ENCODE data around the gene RPS6KA4.

The RPS6KA4 gene

GRCh38 chr11:64358536-64358906, 441 bp upstream of the RPS6KA4 start:
- POLR2A ChIA-PET, result interaction anchor here (1.0 to 7.1 kb wide), 2 partner anchors 18 to 41 kb away, joined by 5 to 70 read pairs; partner anchors contain the start of genes PRDX5 and TRMT112
- DNase-seq (ENCODE audit: extremely low spot score), result no peak
- CTCF ChIA-PET, result no interaction called here
- no peak for TF ChIP-seq SP1 (IDR thresholded peaks at IDR 0.05)
- no peak for TF ChIP-seq ELF4 (IDR thresholded peaks at IDR 0.05)
- no peak for TF ChIP-seq FOXM1 (IDR thresholded peaks at IDR 0.05; ENCODE audit: borderline replicate concordance)
- no peak for TF ChIP-seq ZNF384 (IDR thresholded peaks at IDR 0.05)
- no peak for TF ChIP-seq CTBP1 (IDR thresholded peaks at IDR 0.05; ENCODE audit: borderline replicate concordance)
- no peak for TF ChIP-seq BHLHE40 (IDR thresholded peaks at IDR 0.05; ENCODE audit: borderline replicate concordance)

- ChIA-PET POLR2A (interaction anchor here (1.1 to 2.2 kb wide), 2 partner anchors 42 to 90 kb away, joined by 3 to 11 read pairs; partner anchors contain the start of genes PRDX5 and TRMT112), CTCF (interaction anchor here (0.5 kb wide), 1 partner anchor 816 kb away, joined by 4 read pairs; no protein-coding TSS in a partner anchor)
- DNase-seq (ENCODE audit: extremely low spot score), result no peak
- TF ChIP-seq ZNF384 (IDR thresholded peaks at IDR 0.05), result no peak
- no peak for TF ChIP-seq NFRKB (IDR thresholded peaks at IDR 0.05)
- TF ChIP-seq TARDBP (IDR thresholded peaks at IDR 0.05), result no peak
- no peak for TF ChIP-seq SUZ12 (IDR thresholded peaks at IDR 0.05)
- TF ChIP-seq HDGF (IDR thresholded peaks at IDR 0.05; ENCODE audit: borderline replicate concordance), result no peak
- no peak for TF ChIP-seq FOXM1 (IDR thresholded peaks at IDR 0.05; ENCODE audit: borderline replicate concordance)
- no peak for TF ChIP-seq L3MBTL2 (conservative IDR thresholded peaks at IDR 0.05)
- no peak for TF ChIP-seq PKNOX1 (IDR thresholded peaks at IDR 0.05)
- no peak for TF ChIP-seq ARNT (IDR thresholded peaks at IDR 0.05)
- TF ChIP-seq FOXA1 (IDR thresholded peaks at IDR 0.05), result no peak
- no peak for TF ChIP-seq FOXK2 (IDR thresholded peaks at IDR 0.05)
- no peak for TF ChIP-seq BHLHE40 (IDR thresholded peaks at IDR 0.05; ENCODE audit: borderline replicate concordance)
These were observed 917 bp downstream of the RPS6KA4 start for GRCh38 chr11:64359712-64360445.

- CTCF ChIA-PET, result no interaction called here
- POLR2A ChIA-PET, result interaction anchor here (2.2 kb wide), 1 partner anchor 43 kb away, joined by 11 read pairs; the partner anchor contains the start of genes PRDX5 and TRMT112
- no peak for DNase-seq (ENCODE audit: extremely low spot score)
- TF ChIP-seq LEF1 (IDR thresholded peaks at IDR 0.05; ENCODE audit: borderline replicate concordance), result no peak
- no peak for TF ChIP-seq FOXM1 (IDR thresholded peaks at IDR 0.05; ENCODE audit: borderline replicate concordance)
- TF ChIP-seq BHLHE40 (IDR thresholded peaks at IDR 0.05; ENCODE audit: borderline replicate concordance), result no peak
- no peak for TF ChIP-seq FOXK2 (IDR thresholded peaks at IDR 0.05)
- no peak for TF ChIP-seq PKNOX1 (IDR thresholded peaks at IDR 0.05)
- TF ChIP-seq TARDBP (IDR thresholded peaks at IDR 0.05), result no peak
These were observed 1.5 kb downstream of the RPS6KA4 start for GRCh38 chr11:64360448-64360921.

GRCh38 chr11:64361659-64362058, 2.7 kb downstream of the RPS6KA4 start:
- ChIA-PET POLR2A (no interaction called here), CTCF (interaction anchor here (0.6 kb wide), 1 partner anchor 11 kb away, joined by 3 read pairs; no protein-coding TSS in a partner anchor)
- no peak for DNase-seq (ENCODE audit: extremely low spot score)
- TF ChIP-seq HDGF (IDR thresholded peaks at IDR 0.05; ENCODE audit: borderline replicate concordance) (no peak), FOXA1 (IDR thresholded peaks at IDR 0.05) (no peak), SUZ12 (IDR thresholded peaks at IDR 0.05) (no peak), SP1 (IDR thresholded peaks at IDR 0.05) (no peak)

GRCh38 chr11:64362339-64362738, 3.4 kb downstream of the RPS6KA4 start:
- no peak for DNase-seq (ENCODE audit: extremely low spot score)
- CTCF ChIA-PET, result interaction anchor here (0.6 kb wide), 1 partner anchor 10 kb away, joined by 3 read pairs; no protein-coding TSS in a partner anchor
- POLR2A ChIA-PET, result no interaction called here
- TF ChIP-seq NFRKB (IDR thresholded peaks at IDR 0.05), result no peak
- no peak for TF ChIP-seq SUZ12 (IDR thresholded peaks at IDR 0.05)
- no peak for TF ChIP-seq TARDBP (IDR thresholded peaks at IDR 0.05)
- no peak for TF ChIP-seq HDGF (IDR thresholded peaks at IDR 0.05; ENCODE audit: borderline replicate concordance)

- ChIA-PET POLR2A (no interaction called here), CTCF (interaction anchor here (1.1 kb wide), 1 partner anchor 10 kb away, joined by 4 read pairs; no protein-coding TSS in a partner anchor)
- TF ChIP-seq SP1 (IDR thresholded peaks at IDR 0.05), result no peak
- no peak for TF ChIP-seq CTBP1 (IDR thresholded peaks at IDR 0.05; ENCODE audit: borderline replicate concordance)
- TF ChIP-seq FOXM1 (IDR thresholded peaks at IDR 0.05; ENCODE audit: borderline replicate concordance), result no peak
- TF ChIP-seq FOXK2 (IDR thresholded peaks at IDR 0.05), result no peak
- no peak for TF ChIP-seq SUZ12 (IDR thresholded peaks at IDR 0.05)
- TF ChIP-seq LEF1 (IDR thresholded peaks at IDR 0.05; ENCODE audit: borderline replicate concordance), result no peak
- TF ChIP-seq ELF4 (IDR thresholded peaks at IDR 0.05), result no peak
- TF ChIP-seq BHLHE40 (IDR thresholded peaks at IDR 0.05; ENCODE audit: borderline replicate concordance), result no peak
- no peak for TF ChIP-seq NFRKB (IDR thresholded peaks at IDR 0.05)
- TF ChIP-seq HDGF (IDR thresholded peaks at IDR 0.05; ENCODE audit: borderline replicate concordance), result no peak
- TF ChIP-seq ZNF384 (IDR thresholded peaks at IDR 0.05), result no peak
- no peak for TF ChIP-seq TARDBP (IDR thresholded peaks at IDR 0.05)
- TF ChIP-seq L3MBTL2 (conservative IDR thresholded peaks at IDR 0.05), result no peak
- no peak for TF ChIP-seq ARNT (IDR thresholded peaks at IDR 0.05)
- TF ChIP-seq FOXA1 (IDR thresholded peaks at IDR 0.05), result no peak
- no peak for DNase-seq (ENCODE audit: extremely low spot score)
These were observed 5.5 kb downstream of the RPS6KA4 start for GRCh38 chr11:64364435-64364834.

GRCh38 chr11:64364911-64365310, 5.9 kb downstream of the RPS6KA4 start:
- TF ChIP-seq TARDBP (IDR thresholded peaks at IDR 0.05) (no peak), PKNOX1 (IDR thresholded peaks at IDR 0.05) (no peak), HDGF (IDR thresholded peaks at IDR 0.05; ENCODE audit: borderline replicate concordance) (no peak), L3MBTL2 (conservative IDR thresholded peaks at IDR 0.05) (no peak)
- no peak for DNase-seq (ENCODE audit: extremely low spot score)
- CTCF ChIA-PET, result no interaction called here
- POLR2A ChIA-PET, result no interaction called here

Measured in HEK293T (cell line).